HEK293 (cell line): ENCODE data around the gene AP3D1.

Experiments
- CTCF ChIA-PET: fragments of 350-600 bp; formaldehyde crosslinking; extraction: SDS; loops from one replicate; lab custom pipeline; 2021; ENCODE audit warnings: antibody characterized with exemption; lab: Yijun Ruan, JAX
- POLR2A ChIA-PET: fragments of 300-600 bp; formaldehyde crosslinking; extraction: SDS; loops from one replicate; lab custom pipeline; 2020; ENCODE audit warnings: antibody characterized with exemption, inconsistent platforms; lab: Yijun Ruan, JAX
- H3K27ac ChIP-seq: fragments of 200-500 bp; sonication (Bioruptor generic); 2 replicates; pipeline ENCODE4 v1.5.1; 2014; ENCODE audit warnings: low read depth, low read length, control low read depth, inconsistent platforms; ENCODE audit errors: extremely low read depth
- H3K36me3 ChIP-seq, 2 experiments: fragments of 200-500 bp in 1 of 2; sonication (Bioruptor generic) in 1 of 2; 1 replicate in 1 of 2; 2 replicates in 1 of 2; pipeline ENCODE4 v1.5.1; 2014 to 2017; ENCODE audit warnings: inconsistent platforms in 2 of 2, low read length in 2 of 2; ENCODE audit not compliant: control insufficient read depth in 2 of 2, insufficient read depth in 1 of 2
- H3K4me1 ChIP-seq: fragments of 200-500 bp; sonication (Bioruptor generic); 2 replicates; pipeline ENCODE4 v1.5.1; 2014; ENCODE audit warnings: mild to moderate bottlenecking, low read length, inconsistent platforms; ENCODE audit not compliant: control insufficient read depth, insufficient read depth
- H3K4me3 ChIP-seq: 2 replicates; pipeline ENCODE4 v1.5.1; 2011; ENCODE audit warnings: low read depth, mild to moderate bottlenecking, control low read depth, low read length, moderate library complexity
- H3K9me3 ChIP-seq: fragments of 200-500 bp; sonication (Bioruptor generic); 2 replicates; pipeline ENCODE4 v1.5.1; 2014; ENCODE audit warnings: low read depth, low read length, inconsistent platforms; ENCODE audit not compliant: control insufficient read depth, insufficient read depth
- IKZF3 ChIP-seq: fragments of 450-650 bp; IDR thresholded peaks from 2 replicates; pipeline ENCODE4 v1.5.0; 2018; ENCODE audit warnings: missing biosample characterization, mild to moderate bottlenecking, missing genetic modification characterization, moderate library complexity
- KLF1 ChIP-seq: fragments of 450-650 bp; formaldehyde crosslinking; IDR thresholded peaks from 2 replicates; pipeline ENCODE4 v1.5.1; 2016; ENCODE audit warnings: missing biosample characterization, missing genetic modification characterization
- KLF9 ChIP-seq: fragments of 450-650 bp; formaldehyde crosslinking; IDR thresholded peaks from 2 replicates; pipeline ENCODE4 v1.5.1; 2016; ENCODE audit warnings: missing biosample characterization, missing genetic modification characterization, low read depth
- REPIN1 ChIP-seq: fragments of 450-650 bp; formaldehyde crosslinking; IDR thresholded peaks from 2 replicates; pipeline ENCODE4 v1.5.1; 2017; ENCODE audit warnings: missing biosample characterization, missing genetic modification characterization, low read depth
- ZNF121 ChIP-seq: fragments of 450-650 bp; formaldehyde crosslinking; IDR thresholded peaks from 2 replicates; pipeline ENCODE4 v1.5.1; 2016; ENCODE audit warnings: missing biosample characterization, missing genetic modification characterization
- ZNF16 ChIP-seq: fragments of 450-650 bp; formaldehyde crosslinking; IDR thresholded peaks from 2 replicates; pipeline ENCODE4 v1.5.1; 2016; ENCODE audit warnings: low read depth, missing biosample characterization, missing genetic modification characterization
- ZNF223 ChIP-seq: fragments of 450-650 bp; formaldehyde crosslinking; IDR thresholded peaks from 2 replicates; pipeline ENCODE4 v1.5.1; 2016; ENCODE audit warnings: missing biosample characterization, missing genetic modification characterization
- ZNF335 ChIP-seq: fragments of 450-650 bp; formaldehyde crosslinking; conservative IDR thresholded peaks from 2 replicates; pipeline ENCODE4 v1.5.1; 2016; ENCODE audit warnings: missing biosample characterization, missing genetic modification characterization
- ZNF350 ChIP-seq: fragments of 450-650 bp; formaldehyde crosslinking; IDR thresholded peaks from 2 replicates; pipeline ENCODE4 v1.5.0; 2017; ENCODE audit warnings: missing biosample characterization, mild to moderate bottlenecking, missing genetic modification characterization
- ZNF362 ChIP-seq: fragments of 450-650 bp; formaldehyde crosslinking; IDR thresholded peaks from 2 replicates; pipeline ENCODE4 v1.5.1; 2016; ENCODE audit warnings: missing biosample characterization, missing genetic modification characterization
- ZNF366 ChIP-seq: fragments of 450-650 bp; formaldehyde crosslinking; conservative IDR thresholded peaks from 2 replicates; pipeline ENCODE4 v1.5.1; 2016; ENCODE audit warnings: missing biosample characterization, missing genetic modification characterization
- ZNF513 ChIP-seq: fragments of 450-650 bp; IDR thresholded peaks from 2 replicates; pipeline ENCODE4 v1.5.1; 2018; ENCODE audit warnings: missing biosample characterization, missing genetic modification characterization
- ZNF629 ChIP-seq: fragments of 450-650 bp; formaldehyde crosslinking; IDR thresholded peaks from 2 replicates; pipeline ENCODE4 v1.5.1; 2017; ENCODE audit warnings: missing biosample characterization, missing genetic modification characterization
- ZNF670 ChIP-seq: fragments of 450-650 bp; formaldehyde crosslinking; IDR thresholded peaks from 2 replicates; pipeline ENCODE4 v1.5.1; 2016; ENCODE audit warnings: missing biosample characterization, missing genetic modification characterization, low read depth
- ZNF768 ChIP-seq: fragments of 450-650 bp; formaldehyde crosslinking; IDR thresholded peaks from 2 replicates; pipeline ENCODE4 v1.5.1; 2018; ENCODE audit warnings: missing biosample characterization, mild to moderate bottlenecking, missing genetic modification characterization
- ZNF830 ChIP-seq: fragments of 450-650 bp; IDR thresholded peaks from 2 replicates; pipeline ENCODE4 v1.5.0; 2018; ENCODE audit warnings: missing biosample characterization, missing genetic modification characterization, low read depth, mild to moderate bottlenecking, moderate library complexity
- ZSCAN4 ChIP-seq: fragments of 450-650 bp; formaldehyde crosslinking; IDR thresholded peaks from 2 replicates; pipeline ENCODE4 v1.5.1; 2017; ENCODE audit warnings: missing biosample characterization, missing genetic modification characterization
- TF ChIP-seq, protein P1 (sequence below): fragments of 450-650 bp; formaldehyde crosslinking; IDR thresholded peaks from 2 replicates; pipeline ENCODE4 v1.5.1; 2016; ENCODE audit warnings: missing biosample characterization, missing genetic modification characterization, borderline replicate concordance
- TF ChIP-seq, protein P2 (sequence below): fragments of 450-650 bp; formaldehyde crosslinking; IDR thresholded peaks from 2 replicates; pipeline ENCODE4; 2016; ENCODE audit warnings: missing biosample characterization, missing genetic modification characterization
- TF ChIP-seq, protein P3 (sequence below): fragments of 450-650 bp; formaldehyde crosslinking; IDR thresholded peaks from 2 replicates; pipeline ENCODE4 v1.5.1; 2017; ENCODE audit warnings: missing biosample characterization, missing genetic modification characterization

Gene AP3D1

DNA sequence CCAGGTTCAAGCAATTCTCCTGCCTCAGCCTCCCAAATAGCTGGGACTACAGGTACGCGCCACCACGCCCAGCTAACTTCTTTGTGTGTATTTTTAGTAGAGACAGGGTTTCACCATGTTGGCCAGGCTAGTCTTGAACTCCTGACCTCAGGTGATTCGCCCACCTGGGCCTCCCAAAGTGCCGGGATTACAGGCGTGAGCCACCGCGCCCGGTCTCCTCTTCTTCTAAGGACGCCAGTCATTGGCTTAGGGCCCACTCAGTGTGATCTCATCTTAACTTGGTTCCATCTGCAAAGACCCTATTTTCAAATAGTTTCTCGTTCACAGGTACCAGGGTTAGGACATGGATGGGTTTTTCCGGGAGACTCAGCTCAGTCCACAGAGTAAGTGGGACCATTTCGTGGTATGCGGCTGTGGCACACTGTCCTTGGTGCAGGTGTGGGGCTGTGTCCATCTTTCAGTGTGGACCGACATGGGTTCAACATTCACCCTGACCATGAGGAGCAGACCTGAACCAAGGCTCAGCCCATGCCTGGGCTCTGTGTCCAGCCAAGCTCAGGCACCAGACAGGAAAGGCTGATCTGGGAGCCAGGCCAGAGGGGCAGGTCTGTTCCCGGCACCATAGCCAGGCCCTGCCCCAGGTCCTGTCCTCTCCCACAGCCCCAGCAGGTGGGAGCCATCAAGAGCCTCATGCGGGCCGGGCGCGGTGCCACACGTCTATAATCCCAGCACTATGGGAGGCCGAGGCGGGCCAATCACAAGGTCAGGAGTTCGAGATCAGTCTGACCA is 97.6 kb downstream of the AP3D1 start:
- Histone ChIP-seq H3K4me1 (peaks cover 3% of the 10 kb centered on the region; the same call in 1 of the 2 replicates), H3K9me3 (no peaks in the 10 kb centered on the region), H3K4me3 (no peak overlapping the region), H3K27ac (no peak overlapping the region), H3K36me3 (peaks cover 0 to 9% of the 10 kb centered on the region in 2 experiments; a peak in 1 of 3 replicates)
- TF ChIP-seq, protein P1, sequence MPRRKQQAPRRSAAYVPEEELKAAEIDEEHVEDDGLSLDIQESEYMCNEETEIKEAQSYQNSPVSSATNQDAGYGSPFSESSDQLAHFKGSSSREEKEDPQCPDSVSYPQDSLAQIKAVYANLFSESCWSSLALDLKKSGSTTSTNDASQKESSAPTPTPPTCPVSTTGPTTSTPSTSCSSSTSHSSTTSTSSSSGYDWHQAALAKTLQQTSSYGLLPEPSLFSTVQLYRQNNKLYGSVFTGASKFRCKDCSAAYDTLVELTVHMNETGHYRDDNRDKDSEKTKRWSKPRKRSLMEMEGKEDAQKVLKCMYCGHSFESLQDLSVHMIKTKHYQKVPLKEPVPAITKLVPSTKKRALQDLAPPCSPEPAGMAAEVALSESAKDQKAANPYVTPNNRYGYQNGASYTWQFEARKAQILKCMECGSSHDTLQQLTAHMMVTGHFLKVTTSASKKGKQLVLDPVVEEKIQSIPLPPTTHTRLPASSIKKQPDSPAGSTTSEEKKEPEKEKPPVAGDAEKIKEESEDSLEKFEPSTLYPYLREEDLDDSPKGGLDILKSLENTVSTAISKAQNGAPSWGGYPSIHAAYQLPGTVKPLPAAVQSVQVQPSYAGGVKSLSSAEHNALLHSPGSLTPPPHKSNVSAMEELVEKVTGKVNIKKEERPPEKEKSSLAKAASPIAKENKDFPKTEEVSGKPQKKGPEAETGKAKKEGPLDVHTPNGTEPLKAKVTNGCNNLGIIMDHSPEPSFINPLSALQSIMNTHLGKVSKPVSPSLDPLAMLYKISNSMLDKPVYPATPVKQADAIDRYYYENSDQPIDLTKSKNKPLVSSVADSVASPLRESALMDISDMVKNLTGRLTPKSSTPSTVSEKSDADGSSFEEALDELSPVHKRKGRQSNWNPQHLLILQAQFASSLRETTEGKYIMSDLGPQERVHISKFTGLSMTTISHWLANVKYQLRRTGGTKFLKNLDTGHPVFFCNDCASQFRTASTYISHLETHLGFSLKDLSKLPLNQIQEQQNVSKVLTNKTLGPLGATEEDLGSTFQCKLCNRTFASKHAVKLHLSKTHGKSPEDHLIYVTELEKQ = no peak
- TF ChIP-seq, protein P2, sequence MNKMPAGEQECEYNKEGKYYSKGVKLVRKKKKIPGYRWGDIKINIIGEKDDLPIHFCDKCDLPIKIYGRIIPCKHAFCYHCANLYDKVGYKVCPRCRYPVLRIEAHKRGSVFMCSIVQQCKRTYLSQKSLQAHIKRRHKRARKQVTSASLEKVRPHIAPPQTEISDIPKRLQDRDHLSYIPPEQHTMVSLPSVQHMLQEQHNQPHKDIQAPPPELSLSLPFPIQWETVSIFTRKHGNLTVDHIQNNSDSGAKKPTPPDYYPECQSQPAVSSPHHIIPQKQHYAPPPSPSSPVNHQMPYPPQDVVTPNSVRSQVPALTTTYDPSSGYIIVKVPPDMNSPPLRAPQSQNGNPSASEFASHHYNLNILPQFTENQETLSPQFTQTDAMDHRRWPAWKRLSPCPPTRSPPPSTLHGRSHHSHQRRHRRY (tag by site-specific recombination) = no peak
- TF ChIP-seq KLF9 (tag by site-specific recombination) = no peak
- TF ChIP-seq ZNF830 (tag by site-specific recombination) = no peak
- no peak for TF ChIP-seq ZNF670
- TF ChIP-seq ZNF223 (tag by site-specific recombination) = no peak
- TF ChIP-seq ZNF121 (tag by site-specific recombination) = no peak
- TF ChIP-seq ZNF513 (tag by site-specific recombination) = no peak
- TF ChIP-seq ZNF362 (tag by site-specific recombination) = no peak
- TF ChIP-seq, protein P3, sequence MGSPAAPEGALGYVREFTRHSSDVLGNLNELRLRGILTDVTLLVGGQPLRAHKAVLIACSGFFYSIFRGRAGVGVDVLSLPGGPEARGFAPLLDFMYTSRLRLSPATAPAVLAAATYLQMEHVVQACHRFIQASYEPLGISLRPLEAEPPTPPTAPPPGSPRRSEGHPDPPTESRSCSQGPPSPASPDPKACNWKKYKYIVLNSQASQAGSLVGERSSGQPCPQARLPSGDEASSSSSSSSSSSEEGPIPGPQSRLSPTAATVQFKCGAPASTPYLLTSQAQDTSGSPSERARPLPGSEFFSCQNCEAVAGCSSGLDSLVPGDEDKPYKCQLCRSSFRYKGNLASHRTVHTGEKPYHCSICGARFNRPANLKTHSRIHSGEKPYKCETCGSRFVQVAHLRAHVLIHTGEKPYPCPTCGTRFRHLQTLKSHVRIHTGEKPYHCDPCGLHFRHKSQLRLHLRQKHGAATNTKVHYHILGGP (tag by site-specific recombination) = no peak
- ChIA-PET CTCF (interaction anchor here (0.6 to 1.1 kb wide), 2 partner anchors 16 to 162 kb away, joined by 3 to 8 read pairs; no protein-coding TSS in a partner anchor), POLR2A (no interaction called here)

DNA sequence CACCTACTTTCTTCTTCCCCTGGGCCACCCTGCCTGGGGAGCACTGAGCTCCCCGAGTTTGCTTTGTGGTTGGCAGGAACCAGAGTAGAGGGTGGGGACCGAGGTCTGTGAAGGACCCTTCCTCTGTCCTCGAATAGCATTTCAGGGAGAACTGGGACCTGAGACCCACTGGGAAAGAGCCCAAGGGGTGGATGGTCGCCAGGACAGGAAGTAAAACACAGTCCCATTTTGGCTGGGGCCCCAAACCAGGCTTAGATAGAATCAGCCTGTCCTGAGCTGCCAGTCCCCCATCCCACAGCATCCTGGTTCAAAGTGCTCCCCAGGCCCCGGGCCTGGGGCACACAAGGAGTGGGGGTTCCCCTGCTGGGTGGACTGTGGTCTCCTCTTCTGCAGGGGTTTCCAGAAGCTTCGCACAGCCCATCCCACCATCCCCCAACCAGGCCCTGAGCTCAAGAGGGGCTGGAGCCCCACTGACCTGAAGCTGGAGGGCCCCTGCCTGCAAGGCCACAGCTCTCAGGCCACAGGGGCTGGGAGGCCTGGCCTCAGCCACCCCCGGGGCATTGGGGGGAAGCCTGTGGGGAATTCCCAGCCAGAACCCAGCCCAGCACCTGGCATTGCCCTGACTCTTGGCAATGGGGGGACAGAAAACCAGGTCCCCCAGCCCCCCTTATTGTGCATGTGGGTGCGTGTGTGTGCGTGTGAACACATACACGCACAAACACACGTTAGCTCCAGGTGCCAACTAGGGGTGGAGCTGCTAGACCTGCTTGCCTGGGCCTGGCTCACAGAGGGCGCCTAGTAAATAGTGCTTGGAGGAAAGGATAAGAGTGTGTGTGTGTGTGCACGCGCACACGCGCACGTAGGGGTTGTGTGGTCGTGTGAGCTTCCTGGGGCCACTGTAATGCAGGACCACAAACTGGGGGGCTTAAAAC is 99.3 kb downstream of the AP3D1 start:
- H3K4me1 ChIP-seq = peaks cover 3% of the 10 kb centered on the region; the same call in 1 of the 2 replicates
- peaks cover 0 to 19% of the 10 kb centered on the region in 2 experiments; a peak in 1 of 3 replicates for H3K36me3 ChIP-seq
- POLR2A ChIA-PET = interaction anchor here (0.6 to 1.9 kb wide), 9 partner anchors 8 to 46 kb away, joined by 3 to 11 read pairs (median 3); no protein-coding TSS in a partner anchor
- no peaks in the 10 kb centered on the region for H3K9me3 ChIP-seq
- no peak overlapping the region for H3K4me3 ChIP-seq
- CTCF ChIA-PET = interaction anchor here (0.5 to 1.9 kb wide), 11 partner anchors 9 to 205 kb away, joined by 3 to 6 read pairs (median 4); no protein-coding TSS in a partner anchor
- peak overlapping the region; percentile 4; the same call in 1 of the 2 replicates for H3K27ac ChIP-seq
- no peak for TF ChIP-seq ZNF366 (tag by site-specific recombination)
- TF ChIP-seq ZNF335 (tag by site-specific recombination) = peak; percentile 16; the same call in 1 of the 2 replicates
- TF ChIP-seq ZNF629 (tag by site-specific recombination) = 0 out of 2 replicates have a peak, but pooled peaks have one; percentile 2
- no peak for TF ChIP-seq ZSCAN4 (tag by site-specific recombination)
- TF ChIP-seq ZNF350 (tag by site-specific recombination) = no peak
- no peak for TF ChIP-seq ZNF768 (tag by site-specific recombination)
- TF ChIP-seq IKZF3 (tag by site-specific recombination) = no peak
- no peak for TF ChIP-seq REPIN1 (tag by site-specific recombination)
- TF ChIP-seq ZNF16 (tag by site-specific recombination) = no peak
- no peak for TF ChIP-seq KLF1
